ENCODE results near the gene TDRD7.

Gene TDRD7

GRCh38 chr9:97411789-97412625 is at the start of gene TDRD7:
TDRD7 (plus strand) TSS chr9:97412096; CDS start chr9:97428466, 16,370 bp downstream.
- DNase-seq (ENCODE audit: low read depth): no peak

- no peak for DNase-seq (ENCODE audit: low read depth)
These were observed 48.9 kb upstream of the TDRD7 start for GRCh38 chr9:97362777-97363545.

GRCh38 chr9:97363661-97364299 is 48.1 kb upstream of the TDRD7 start:
- DNase-seq (ENCODE audit: low read depth): no peak

- no peak for DNase-seq (ENCODE audit: low read depth)
These were observed 47.0 kb upstream of the TDRD7 start for GRCh38 chr9:97364769-97365490.

- no peak for DNase-seq (ENCODE audit: low read depth)
These were observed 46.3 kb upstream of the TDRD7 start for GRCh38 chr9:97365634-97366033.

GRCh38 chr9:97366476-97366875 is 45.4 kb upstream of the TDRD7 start:
- no peak for DNase-seq (ENCODE audit: low read depth)

- DNase-seq (ENCODE audit: low read depth): no peak
These were observed 45.0 kb upstream of the TDRD7 start for GRCh38 chr9:97366889-97367288.

- no peak for DNase-seq (ENCODE audit: low read depth)
These were observed 44.2 kb upstream of the TDRD7 start for GRCh38 chr9:97367729-97368128.

- DNase-seq (ENCODE audit: low read depth): no peak
These were observed 42.9 kb upstream of the TDRD7 start for GRCh38 chr9:97368964-97369363.

- DNase-seq (ENCODE audit: low read depth): no peak
These were observed 39.3 kb upstream of the TDRD7 start for GRCh38 chr9:97372580-97372979.

- DNase-seq (ENCODE audit: low read depth): no peak
These were observed 38.6 kb upstream of the TDRD7 start for GRCh38 chr9:97373331-97373730.

- DNase-seq (ENCODE audit: low read depth): no peak
These were observed 37.1 kb upstream of the TDRD7 start for GRCh38 chr9:97374811-97375210.

- DNase-seq (ENCODE audit: low read depth): no peak
These were observed 35.0 kb upstream of the TDRD7 start for GRCh38 chr9:97376902-97377301.

GRCh38 chr9:97382099-97382718 is 29.7 kb upstream of the TDRD7 start:
- DNase-seq (ENCODE audit: low read depth): no peak

GRCh38 chr9:97384406-97385262 is 27.3 kb upstream of the TDRD7 start:
- no peak for DNase-seq (ENCODE audit: low read depth)

- no peak for DNase-seq (ENCODE audit: low read depth)
These were observed 26.2 kb upstream of the TDRD7 start for GRCh38 chr9:97385626-97386264.

- DNase-seq (ENCODE audit: low read depth): no peak
These were observed 25.6 kb upstream of the TDRD7 start for GRCh38 chr9:97386265-97386633.

GRCh38 chr9:97386733-97387503 is 25.0 kb upstream of the TDRD7 start:
- peak; percentile 11 for DNase-seq (ENCODE audit: low read depth)

- no peak for DNase-seq (ENCODE audit: low read depth)
These were observed 24.4 kb upstream of the TDRD7 start for GRCh38 chr9:97387504-97387886.
